ENCODE results near the gene GPRASP2.
"Not testable (repeated sequence)": the region's sequence is repeated elsewhere in the genome, so short reads cannot be mapped to it uniquely, and the experiment has no call there.

- TF ChIP-seq TAF1 (IDR thresholded peaks at IDR 0.05; ENCODE audit: borderline replicate concordance, low read depth, low read length); POLR2AphosphoS5 (IDR thresholded peaks at IDR 0.05; ENCODE audit: low read depth, low read length); POLR2A (IDR thresholded peaks at IDR 0.05; ENCODE audit: low read depth, low read length): not testable (repeated sequence)
Observed at GRCh38 chrX:102667034-102667433, 45.2 kb upstream of the GPRASP2 start.
